ENCODE results near the gene AMER3.

AMER3 gene

GRCh38 chr2:130766711-130767407 is 11.5 kb downstream of the AMER3 start:
- Histone ChIP-seq H3K79me2 (no peaks in the 10 kb centered on the region), H3K4me1 (no peaks in the 10 kb centered on the region), H3K27ac (no peak overlapping the region), H3K9me3 (ENCODE audit: control insufficient read depth, low read length) (no peaks in the 10 kb centered on the region), H3K4me2 (ENCODE audit: low read length) (no peak overlapping the region), H2AFZ (no peak overlapping the region), H3K27me3 (ENCODE audit: control insufficient read depth, insufficient read depth, low read length) (no peaks in the 10 kb centered on the region), H3K4me3 (ENCODE audit: low read depth, low read length) (no peak overlapping the region), H3K36me3 (ENCODE audit: control insufficient read depth, insufficient read depth, low read length) (no peaks in the 10 kb centered on the region), H3K9ac (no peak overlapping the region)
- TF ChIP-seq CTCF (IDR thresholded peaks at IDR 0.05) = no peak

DNA sequence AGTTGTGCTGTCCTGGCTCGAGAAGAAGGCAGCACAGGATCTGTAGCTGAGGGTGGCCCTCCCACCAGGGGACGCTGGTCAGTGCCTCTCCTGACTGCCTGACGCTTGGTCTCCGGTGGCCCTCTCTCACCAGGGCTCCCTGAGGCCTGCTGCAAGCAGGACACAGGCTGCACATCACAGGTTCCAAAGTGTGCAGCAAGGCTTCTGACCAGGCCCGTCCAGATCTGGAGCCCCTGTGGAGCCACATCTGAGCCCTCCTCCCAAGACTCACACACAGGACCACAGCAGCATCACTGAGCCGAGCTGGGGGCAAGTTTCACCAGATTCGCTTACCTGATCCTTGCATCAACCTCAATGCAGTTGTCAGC is 12.1 kb downstream of the AMER3 start:
- no peak overlapping the region for H3K4me3 ChIP-seq (ENCODE audit: low read depth, low read length)
- no peaks in the 10 kb centered on the region for H3K36me3 ChIP-seq (ENCODE audit: control insufficient read depth, insufficient read depth, low read length)
- H3K9me3 ChIP-seq (ENCODE audit: control insufficient read depth, low read length) = no peaks in the 10 kb centered on the region
- H3K9ac ChIP-seq = no peak overlapping the region
- H3K27ac ChIP-seq = no peak overlapping the region
- H3K27me3 ChIP-seq (ENCODE audit: control insufficient read depth, insufficient read depth, low read length) = no peaks in the 10 kb centered on the region
- TF ChIP-seq CTCF (IDR thresholded peaks at IDR 0.05) = no peak
- H3K4me1 ChIP-seq = no peaks in the 10 kb centered on the region
- H3K4me2 ChIP-seq (ENCODE audit: low read length) = no peak overlapping the region
- no peak overlapping the region for H2AFZ ChIP-seq
- H3K79me2 ChIP-seq = no peaks in the 10 kb centered on the region

DNA sequence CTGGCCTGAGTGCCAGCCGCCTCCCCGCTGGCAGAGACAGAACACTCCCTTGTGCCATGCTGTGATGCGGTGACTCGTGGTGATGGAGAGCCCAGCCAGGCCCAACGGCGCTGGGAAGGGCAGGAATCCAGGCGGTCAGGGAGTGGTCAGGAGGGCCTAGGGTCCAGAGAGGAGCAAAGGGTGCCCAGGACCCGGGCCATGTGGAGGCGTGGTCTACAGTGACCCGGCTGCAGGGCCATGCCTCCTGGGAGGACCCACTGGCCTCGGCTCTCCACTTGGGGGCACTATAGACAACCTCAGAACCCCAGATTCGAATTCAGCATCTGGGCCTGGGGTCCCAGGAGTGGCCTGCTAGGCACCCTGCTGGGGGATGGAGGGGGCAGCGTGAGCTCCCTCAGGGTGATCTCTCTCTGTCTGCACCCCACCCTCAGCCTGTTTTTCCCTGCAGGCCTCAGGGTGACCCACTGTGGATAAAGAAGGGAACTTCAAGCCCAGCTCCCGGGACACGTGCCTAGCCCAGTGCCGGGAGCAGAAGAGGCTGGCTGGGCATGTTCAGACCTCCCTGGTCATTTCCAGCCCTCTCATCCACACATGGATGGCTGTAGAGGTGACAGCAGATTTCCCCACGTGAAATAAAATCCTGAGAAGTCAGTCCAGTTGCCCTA is 13.0 kb downstream of the AMER3 start:
- H3K9ac ChIP-seq = no peak overlapping the region
- H3K4me1 ChIP-seq = no peaks in the 10 kb centered on the region
- no peaks in the 10 kb centered on the region for H3K27me3 ChIP-seq (ENCODE audit: control insufficient read depth, insufficient read depth, low read length)
- no peaks in the 10 kb centered on the region for H3K36me3 ChIP-seq (ENCODE audit: control insufficient read depth, insufficient read depth, low read length)
- H3K9me3 ChIP-seq (ENCODE audit: control insufficient read depth, low read length) = no peaks in the 10 kb centered on the region
- H2AFZ ChIP-seq = no peak overlapping the region
- H3K4me3 ChIP-seq (ENCODE audit: low read depth, low read length) = no peak overlapping the region
- no peaks in the 10 kb centered on the region for H3K79me2 ChIP-seq
- no peak overlapping the region for H3K27ac ChIP-seq
- TF ChIP-seq CTCF (IDR thresholded peaks at IDR 0.05) = no peak
- no peak overlapping the region for H3K4me2 ChIP-seq (ENCODE audit: low read length)

GRCh38 chr2:130769343-130769907 is 14.1 kb downstream of the AMER3 start:
- Histone ChIP-seq H3K27me3 (ENCODE audit: control insufficient read depth, insufficient read depth, low read length) (no peaks in the 10 kb centered on the region), H3K27ac (no peak overlapping the region), H3K4me3 (ENCODE audit: low read depth, low read length) (no peak overlapping the region), H3K36me3 (ENCODE audit: control insufficient read depth, insufficient read depth, low read length) (no peaks in the 10 kb centered on the region), H2AFZ (no peak overlapping the region), H3K9me3 (ENCODE audit: control insufficient read depth, low read length) (no peaks in the 10 kb centered on the region), H3K4me1 (no peaks in the 10 kb centered on the region), H3K9ac (no peak overlapping the region), H3K79me2 (no peaks in the 10 kb centered on the region), H3K4me2 (ENCODE audit: low read length) (no peak overlapping the region)
- TF ChIP-seq CTCF (IDR thresholded peaks at IDR 0.05) = no peak

Data from parathyroid adenoma (tissue), 2 donors.